ENCODE results near the gene FOXP1. TPM values are rescaled to one million over a fixed set of nuclear protein-coding genes. Genes with fewer than 3 reads are reported as not detected.
A peak's percentile ranks its signal among the peaks of the same experiment; 100 is the strongest.

The FOXP1 gene
- total RNA-seq, 1 experiment from 2014 or later: 75.3 TPM

- H2AFZ ChIP-seq (ENCODE audit: low read length): no peak overlapping the region
- no peak; the same call in 2 of the 3 replicates for TF ChIP-seq CTCF (conservative IDR thresholded peaks at IDR 0.05)
- no peak overlapping the region for H2BK20ac ChIP-seq (ENCODE audit: low read depth, low read length, poor library complexity, severe bottlenecking)
- H2AK5ac ChIP-seq (ENCODE audit: insufficient read length, low read length): no peak overlapping the region
- H3K4me2 ChIP-seq (ENCODE audit: insufficient read depth, insufficient read length, low read length): no peak overlapping the region
- H3K56ac ChIP-seq (ENCODE audit: insufficient read length, low read depth, low read length): no peak overlapping the region
- H3K27me3 ChIP-seq (ENCODE audit: insufficient read depth, low read length): no peaks in the 10 kb centered on the region
- no peaks in the 10 kb centered on the region; the same call in 1 of the 2 replicates for H3K4me1 ChIP-seq (ENCODE audit: insufficient read depth, low read length)
- no peak overlapping the region for H2BK120ac ChIP-seq (ENCODE audit: low read depth, low read length, poor library complexity, severe bottlenecking)
- no peak overlapping the region for H3K4ac ChIP-seq (ENCODE audit: low read depth, low read length)
- H3K9me3 ChIP-seq (ENCODE audit: control insufficient read depth, low read depth, low read length): no peaks in the 10 kb centered on the region
- H3K4me3 Mint-ChIP-seq: no peak overlapping the region
- DNase-seq: no peak
- H4K91ac ChIP-seq (ENCODE audit: insufficient read length, low read depth, low read length): no peak overlapping the region
- H3K9me3 Mint-ChIP-seq: peaks cover 5 to 12% of the 10 kb centered on the region in 2 experiments
- H3K79me1 ChIP-seq (ENCODE audit: insufficient read depth, low read depth, low read length, poor library complexity, severe bottlenecking): no peaks in the 10 kb centered on the region
- H3T11ph ChIP-seq (ENCODE audit: low read length): no peak overlapping the region
- 0 out of 7 replicates have a peak overlapping the region, but pooled peaks of 1 of the 3 experiments have one; percentile 4 for H3K27ac Mint-ChIP-seq
- no peaks in the 10 kb centered on the region for H3K79me2 ChIP-seq (ENCODE audit: insufficient read depth, low read length)
- no peaks in the 10 kb centered on the region for H4K20me1 ChIP-seq (ENCODE audit: control insufficient read depth, insufficient read depth, insufficient read length)
- no CpG with 5 or more reads among the region's 9 CpGs for WGBS (ENCODE audit: extremely low coverage, insufficient read length, low lambda C conversion rate)
- no peak overlapping the region for H2BK5ac ChIP-seq (ENCODE audit: insufficient read length, low read length)
- H3K4me1 Mint-ChIP-seq: peaks cover 14 to 17% of the 10 kb centered on the region in 2 experiments
- H3K18ac ChIP-seq (ENCODE audit: insufficient read length, low read depth, low read length): no peak overlapping the region
- H3K36me3 Mint-ChIP-seq (ENCODE audit: insufficient read depth in 1 of 3, low read depth in 3 of 3): peaks cover 19 to 31% (median 25%) of the 10 kb centered on the region in 3 experiments
- no peaks in the 10 kb centered on the region for H3K23me2 ChIP-seq (ENCODE audit: insufficient read length, low read depth, low read length, poor library complexity, severe bottlenecking)
- H2BK12ac ChIP-seq (ENCODE audit: insufficient read length, low read depth, low read length): no peak overlapping the region
- no peak overlapping the region for H3K14ac ChIP-seq (ENCODE audit: insufficient read depth, low read length)
- H3K27me3 Mint-ChIP-seq (ENCODE audit: low read depth): no peaks in the 10 kb centered on the region
- no peak overlapping the region for H3K27ac ChIP-seq (ENCODE audit: insufficient read length, low read depth, low read length)
- no peak overlapping the region for H4K5ac ChIP-seq (ENCODE audit: insufficient read length, low read depth, low read length)
- no peak overlapping the region for H4K8ac ChIP-seq (replicated peaks; ENCODE audit: insufficient read length, low read depth, low read length)
- H3K9ac ChIP-seq (ENCODE audit: extremely low read depth, insufficient read length, low read length): no peak overlapping the region
- no peak overlapping the region for H3K23ac ChIP-seq (ENCODE audit: insufficient read length, low read depth, low read length)
- no peak overlapping the region for H2BK15ac ChIP-seq (ENCODE audit: low read depth, low read length)
Measured at GRCh38 chr3:71489315-71489761, 94.2 kb downstream of the FOXP1 start.

Measured in H9 (cell line).